GM12878 (cell line): Measurements from ENCODE around the gene EIF3D. TPM values are rescaled to one million over a fixed set of nuclear protein-coding genes. Genes with fewer than 3 reads are reported as not detected.

Experiments
- ATAC-seq: fragments of 200-7000 bp; cut with Tn5 transposase; 3 replicates; pipeline ENCODE4 v1.9.1; 2020; ENCODE audit warnings: mild to moderate bottlenecking, moderate library complexity
- BruUV-seq: library from RNA; stranded (reverse); fragments of 400-500 nt; replicated peaks from 2 replicates; lab custom pipeline; 2021; lab: Mats Ljungman, UMichigan
- CTCF ChIA-PET: fragments of 300-600 bp; sonication (Branson Sonifier 250); formaldehyde crosslinking; extraction: SDS; loops from one replicate; lab custom pipeline; 2021; ENCODE audit warnings: inconsistent platforms; lab: Yijun Ruan, JAX
- POLR2A ChIA-PET: fragments of 350-600 bp; formaldehyde crosslinking; extraction: SDS; loops from one replicate; lab custom pipeline; 2021; ENCODE audit warnings: inconsistent platforms; lab: Charles Lee
- RAD21 ChIA-PET: fragments of 300-600 bp; sonication (Branson Sonifier 250); formaldehyde crosslinking; loops from one replicate; lab custom pipeline; 2023; ENCODE audit warnings: antibody characterized with exemption; ENCODE audit not compliant: unreplicated experiment; lab: Charles Lee
- SMC1A ChIA-PET: fragments of 300-600 bp; sonication (Branson Sonifier 250); formaldehyde crosslinking; loops from one replicate; lab custom pipeline; 2023; ENCODE audit not compliant: unreplicated experiment, uncharacterized antibody; lab: Charles Lee
- DNase-seq: peaks from one replicate; pipeline ENCODE4 v3.0.0-alpha.2; 2011; ENCODE audit warnings: low read depth, low spot score
- FAIRE-seq: peaks from 3 replicates; lab custom pipeline; 2011; peaks lifted over from hg19 to GRCh38; lab: Jason Lieb, UNC
- H2AFZ ChIP-seq: 2 replicates; pipeline ENCODE4 v1.6.0; 2011; ENCODE audit warnings: low read depth, low read length, control low read depth; ENCODE audit not compliant: control insufficient read depth
- H3K27ac ChIP-seq: 2 replicates; pipeline ENCODE4 v1.5.1; 2011; ENCODE audit warnings: control low read depth; ENCODE audit not compliant: control insufficient read depth, insufficient read depth
- H3K27me3 ChIP-seq, 2 experiments: replicated peaks in 1 of 2; 2 replicates each; pipeline versions ENCODE4 v1.6.0 to v1.6.1; 2011; ENCODE audit warnings: low read length in 1 of 2; ENCODE audit not compliant: control insufficient read depth in 2 of 2, insufficient read depth in 2 of 2
- H3K36me3 ChIP-seq, 2 experiments: 2 replicates each; pipeline ENCODE4 v1.5.1; 2011; ENCODE audit warnings: low read length in 1 of 2; ENCODE audit not compliant: control insufficient read depth in 2 of 2, insufficient read depth in 2 of 2
- H3K4me1 ChIP-seq: 2 replicates; pipeline ENCODE4 v1.6.1; 2011; ENCODE audit warnings: mild to moderate bottlenecking, low read length, moderate library complexity, mixed read lengths; ENCODE audit not compliant: control insufficient read depth, insufficient read depth
- H3K4me2 ChIP-seq: 2 replicates; pipeline ENCODE4 v1.6.0; 2011; ENCODE audit warnings: control low read depth; ENCODE audit not compliant: control insufficient read depth, insufficient read depth
- H3K4me3 ChIP-seq: fragments of 200-600 bp; sonication (generic); 2 replicates; pipeline ENCODE4 v1.5.1; 2016
- H3K79me2 ChIP-seq: 2 replicates; pipeline ENCODE4 v1.6.0; 2011; ENCODE audit warnings: low read length; ENCODE audit not compliant: control insufficient read depth, insufficient read depth
- H3K9ac ChIP-seq: 2 replicates; pipeline ENCODE4 v1.8.0; 2011; ENCODE audit warnings: low read length, control low read depth, mixed read lengths; ENCODE audit not compliant: control insufficient read depth, insufficient read depth
- H3K9me3 ChIP-seq: replicated peaks from 3 replicates; pipeline ENCODE4 v1.5.1; 2011; ENCODE audit warnings: mild to moderate bottlenecking, low read length; ENCODE audit not compliant: control insufficient read depth, insufficient read depth
- H4K20me1 ChIP-seq: 2 replicates; pipeline ENCODE4 v1.6.0; 2011; ENCODE audit not compliant: control insufficient read depth, insufficient read depth
- ASH2L ChIP-seq: fragments of 300-600, 200-600 bp; sonication (generic); IDR thresholded peaks from 2 replicates; pipeline ENCODE4 v1.6.1; 2017; ENCODE audit warnings: low read depth, mild to moderate bottlenecking, borderline replicate concordance
- BCL11A ChIP-seq: IDR thresholded peaks from 2 replicates; pipeline ENCODE4 v1.6.1; 2011; ENCODE audit warnings: low read depth, low read length
- BHLHE40 ChIP-seq, 2 experiments: fragments of 450-650 bp in 1 of 2; IDR thresholded peaks; 2 replicates each; pipeline ENCODE4 v1.6.1; 2011 to 2017; ENCODE audit warnings: low read depth in 2 of 2, borderline replicate concordance in 1 of 2, improper control_type of control experiment in 1 of 2, low read length in 1 of 2, mild to moderate bottlenecking in 1 of 2
- CREB1 ChIP-seq: IDR thresholded peaks from 2 replicates; pipeline ENCODE4 v1.6.1; 2012; ENCODE audit warnings: low read depth, mild to moderate bottlenecking, inconsistent platforms
- EED ChIP-seq: sonication (generic); IDR thresholded peaks from 2 replicates; pipeline ENCODE4 v1.6.1; 2016; ENCODE audit warnings: antibody characterized with exemption, low read depth
- HSF1 ChIP-seq: fragments of 150-350 bp; IDR thresholded peaks from 2 replicates; pipeline ENCODE4 v1.6.1; 2014; ENCODE audit warnings: mild to moderate bottlenecking, low read depth, low read length
- KAT2A ChIP-seq: conservative IDR thresholded peaks from 2 replicates; pipeline ENCODE4 v1.6.1; 2011; ENCODE audit warnings: low read depth, low read length; ENCODE audit not compliant: control insufficient read depth
- NKRF ChIP-seq: fragments of 450-650 bp; conservative IDR thresholded peaks from 2 replicates; pipeline ENCODE4 v1.6.1; 2017; ENCODE audit warnings: mild to moderate bottlenecking, moderate library complexity
- NR2F1 ChIP-seq: fragments of 450-650 bp; conservative IDR thresholded peaks from 2 replicates; pipeline ENCODE4 v1.6.1; 2017; ENCODE audit warnings: mild to moderate bottlenecking
- POLR2A ChIP-seq: IDR thresholded peaks from 2 replicates; pipeline ENCODE4 v1.6.1; 2011; ENCODE audit warnings: low read depth, mild to moderate bottlenecking, low read length
- PRDM15 ChIP-seq: fragments of 450-650 bp; formaldehyde crosslinking; IDR thresholded peaks from 2 replicates; pipeline ENCODE4 v1.4.0; 2020; ENCODE audit warnings: mild to moderate bottlenecking, moderate library complexity
- RBBP5 ChIP-seq: fragments of 200-600 bp; sonication (generic); conservative IDR thresholded peaks from 2 replicates; pipeline ENCODE4 v1.6.1; 2016
- RELB ChIP-seq: fragments of 450-650 bp; IDR thresholded peaks from 2 replicates; pipeline ENCODE4 v1.6.1; 2017; ENCODE audit warnings: low read depth, mild to moderate bottlenecking, moderate library complexity
- SUZ12 ChIP-seq: fragments of 200-600 bp; sonication (generic); IDR thresholded peaks from one replicate; pipeline ENCODE4 v1.6.1; 2018; ENCODE audit warnings: antibody characterized with exemption, mild to moderate bottlenecking; ENCODE audit not compliant: unreplicated experiment
- TBL1XR1 ChIP-seq: IDR thresholded peaks from 2 replicates; pipeline ENCODE4 v1.6.1; 2012; ENCODE audit warnings: low read depth, low read length, improper control_type of control experiment
- TCF3 ChIP-seq: IDR thresholded peaks from 2 replicates; pipeline ENCODE4 v1.6.1; 2012; ENCODE audit warnings: low read depth, mild to moderate bottlenecking, low read length, borderline replicate concordance; ENCODE audit not compliant: insufficient read depth
- ZZZ3 ChIP-seq: IDR thresholded peaks from 2 replicates; pipeline ENCODE4 v1.6.1; 2011; ENCODE audit warnings: low read depth; ENCODE audit not compliant: control insufficient read depth, insufficient read length
- WGBS: methylation state at CpG from one replicate; pipeline ENCODE4 v1.1.6; 2016; ENCODE audit warnings: low lambda C conversion rate; ENCODE audit not compliant: insufficient replicate concordance, insufficient coverage; ENCODE audit errors: missing lambda C conversion rate; 5-methylcytosine and 5-hydroxymethylcytosine counted together
- in situ Hi-C: fragments of 300-500 bp; cut with MboI; formaldehyde crosslinking; loops from 9 replicates; pipeline ENCODE4 v1.14.3; 2018; ENCODE audit warnings: mixed read lengths
- intact Hi-C: fragments of 100-400 bp; cut with micrococcal nuclease; formaldehyde crosslinking; loops from one replicate; pipeline ENCODE4 v1.14.2; 2022; ENCODE audit not compliant: unreplicated experiment
- polyA plus RNA-seq, 11 experiments: library from polyadenylated mRNA; depleted of rRNA in 4 of 11; unstranded in 6 of 11; stranded (reverse) in 5 of 11; fragments of >200 nt; fragmentation: Nextera tagmentation in 4 of 11; fragmentation: Illumina TruSeq in 1 of 11; extraction: Ambion mirVana in 4 of 11; extraction: Trizol in 1 of 11; gene quantifications; 1 replicate in 1 of 11; 2 replicates in 10 of 11; pipeline versions ENCODE4 v1.2.1 to v1.2.3, GENCODE V29; 2011 to 2016; ENCODE audit warnings: inconsistent platforms in 2 of 11, missing spikeins in 2 of 11, low read depth in 1 of 11
- total RNA-seq, 4 experiments: library from RNA; depleted of rRNA in 3 of 4; stranded (reverse); fragments of >200 nt in 3 of 4; fragmentation: Illumina TruSeq in 1 of 4; extraction: Trizol in 1 of 4; gene quantifications; 2 replicates each; pipeline versions ENCODE4 v1.2.1 to v1.2.3, GENCODE V29; 2013 to 2021

Gene EIF3D
- total and polyA plus RNA-seq, 10 of the 15 experiments (the other 5 are each of a cell fraction or from before 2014, with no cell fraction given) = 240 to 558 (median 420) TPM

- RAD21 ChIA-PET = no interaction called here
- no peak overlapping the region for H3K27ac ChIP-seq
- H4K20me1 ChIP-seq = no peaks in the 10 kb centered on the region; the same call in 1 of the 2 replicates
- H3K4me2 ChIP-seq = no peak overlapping the region
- H3K27me3 ChIP-seq = no peaks in the 10 kb centered on the region
- FAIRE-seq (no peak), ATAC-seq (no peak), DNase-seq (no peak)
- SMC1A ChIA-PET = no interaction called here
- 83% methylated on average over 4 of the region's 4 CpGs for WGBS
- CTCF ChIA-PET = interaction anchor here (2.0 kb wide), 1 partner anchor 10 kb away, joined by 5 read pairs; no protein-coding TSS in a partner anchor
- H3K9ac ChIP-seq = no peak overlapping the region
- no TSS peak for BruUV-seq
- POLR2A ChIA-PET = no interaction called here
- H3K4me3 ChIP-seq = no peak overlapping the region
- in situ Hi-C loops = loop anchor here (25.0 kb wide), 1 partner anchor 1101 kb away; the partner anchor contains the start of gene MCM5
- H3K36me3 ChIP-seq = peaks cover 43 to 51% of the 10 kb centered on the region in 2 experiments
- H2AFZ ChIP-seq = no peak overlapping the region
- no peaks in the 10 kb centered on the region for H3K9me3 ChIP-seq
- intact Hi-C loops = no loop called here
- no peaks in the 10 kb centered on the region for H3K4me1 ChIP-seq
- H3K79me2 ChIP-seq = no peaks in the 10 kb centered on the region
- no peak for TF ChIP-seq NR2F1
- no peak for TF ChIP-seq BCL11A
- TF ChIP-seq HSF1 = no peak
- TF ChIP-seq ZZZ3 = no peak
- TF ChIP-seq SUZ12 = no peak
- TF ChIP-seq KAT2A = no peak
- no peak for TF ChIP-seq RELB
- TF ChIP-seq POLR2A = no peak
- no peak for TF ChIP-seq RBBP5
- no peak for TF ChIP-seq EED
- TF ChIP-seq TBL1XR1 = no peak
- no peak for TF ChIP-seq ASH2L
- TF ChIP-seq BHLHE40 (IDR thresholded peaks at IDR 0.05; ENCODE audit: borderline replicate concordance in 1 of 2, low read depth in 2 of 2, low read length in 1 of 2) = no peak
- no peak for TF ChIP-seq PRDM15 (CRISPR knock-in tag)
- TF ChIP-seq NKRF = no peak
- no peak for TF ChIP-seq TCF3
- TF ChIP-seq CREB1 = no peak
Observed at GRCh38 chr22:36512991-36513390, 16.0 kb downstream of the EIF3D start.
